GM18502 (cell line): Measurements from ENCODE around the gene PPP1R9A.

Source experiments
- ATAC-seq: cut with Tn5 transposase; IDR thresholded peaks from one replicate; pipeline ENCODE4 v1.9.1; 2021; ENCODE audit warnings: mild to moderate bottlenecking; ENCODE audit not compliant: unreplicated experiment, poor library complexity

Gene PPP1R9A

DNA sequence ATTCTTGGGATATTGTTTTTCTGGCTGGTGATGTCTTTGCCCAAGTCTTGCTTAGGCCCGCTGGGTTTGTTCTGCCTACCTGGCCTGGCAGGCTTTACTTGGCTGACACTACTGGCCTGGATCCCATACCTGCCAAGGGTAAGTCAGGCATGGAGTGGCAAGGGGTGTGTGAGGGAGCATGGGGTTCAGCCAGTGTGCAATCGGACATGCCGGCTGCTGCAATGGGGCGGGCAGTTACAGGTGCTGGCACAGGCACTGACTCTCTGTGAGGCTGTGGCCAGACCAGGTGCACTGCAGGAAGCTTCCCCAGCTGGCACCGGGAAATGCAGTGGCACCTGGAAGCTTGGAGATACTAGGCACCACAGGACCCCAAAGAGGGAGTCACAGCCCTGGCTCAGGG lies 248.6 kb downstream of the PPP1R9A start:
- ATAC-seq, result no peak

DNA sequence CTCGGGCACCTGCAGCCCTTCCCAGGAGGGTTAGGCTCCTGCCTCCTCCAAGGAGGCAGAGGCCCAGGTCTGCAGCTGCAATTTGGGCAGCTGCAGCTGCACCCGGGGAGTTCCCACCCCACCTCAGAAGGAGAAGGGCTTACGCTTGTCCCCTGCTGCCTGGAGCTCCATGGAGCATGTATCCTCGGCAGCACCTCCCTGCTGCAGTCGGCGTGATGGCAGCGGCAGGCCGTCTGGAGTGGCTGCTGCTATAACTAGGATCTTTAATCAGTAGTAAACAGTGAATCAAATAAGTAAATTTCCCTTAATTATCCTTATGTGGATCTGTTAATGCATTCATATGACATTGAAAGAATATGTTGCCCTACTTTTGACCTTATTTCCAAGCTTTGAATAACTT lies 250.0 kb downstream of the PPP1R9A start:
- no peak for ATAC-seq

DNA sequence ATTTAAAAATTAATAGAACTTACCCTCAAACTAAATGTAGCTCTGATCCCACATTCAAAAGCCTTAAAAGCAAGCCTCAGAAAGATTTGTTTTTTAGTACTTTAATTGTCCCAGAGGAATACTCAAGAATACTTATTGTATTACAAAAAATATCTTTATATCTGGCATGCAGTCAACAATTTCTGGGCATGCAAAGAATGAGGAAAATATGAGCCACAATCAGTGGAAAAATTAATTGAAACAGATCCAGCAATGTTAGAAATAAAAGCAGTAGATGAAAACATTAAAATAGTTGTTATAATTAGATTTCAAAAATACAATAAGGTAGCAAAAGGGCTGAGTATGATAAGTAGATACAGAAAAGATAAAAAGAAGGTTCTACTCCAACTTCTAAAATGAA lies 262.3 kb downstream of the PPP1R9A start:
- ATAC-seq, result no peak

DNA sequence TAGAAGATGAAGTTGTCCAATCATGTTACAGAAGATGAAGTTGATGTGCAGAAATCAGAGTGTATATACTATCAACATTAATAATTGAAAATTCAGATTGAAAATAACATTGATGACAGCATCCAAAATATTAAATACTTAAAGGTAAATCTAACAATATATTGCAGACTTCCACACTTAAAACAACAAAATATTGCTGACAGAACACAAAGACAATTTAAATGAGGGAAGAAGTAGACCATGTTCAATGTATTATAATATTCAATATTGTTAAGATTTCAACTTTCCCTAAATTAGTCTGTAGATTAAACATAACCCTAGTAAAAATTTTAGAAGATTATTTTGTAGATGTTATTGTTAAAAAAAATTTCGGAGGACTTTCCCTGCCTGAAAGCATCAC lies 265.0 kb downstream of the PPP1R9A start:
- no peak for ATAC-seq

DNA sequence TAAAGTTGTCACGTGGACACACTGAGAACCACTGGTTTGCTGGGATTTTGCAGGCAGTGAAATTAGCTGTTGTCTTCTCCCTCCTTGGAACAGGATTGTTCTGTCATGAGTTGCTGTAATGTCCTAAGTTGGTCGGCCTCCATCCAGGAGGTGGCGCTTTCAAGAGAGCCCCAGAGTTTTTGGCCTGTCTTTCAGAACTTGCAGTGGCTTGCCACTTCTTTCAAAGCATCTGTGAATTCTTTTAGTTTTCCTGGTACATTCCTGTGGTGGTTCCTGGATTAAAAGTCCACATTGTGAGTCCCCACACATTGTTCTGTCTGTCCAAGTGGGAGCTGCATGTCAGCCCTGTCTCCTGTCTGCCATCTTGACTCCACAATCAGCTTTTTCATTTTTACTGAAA lies 283.1 kb downstream of the PPP1R9A start:
- no peak for ATAC-seq

DNA sequence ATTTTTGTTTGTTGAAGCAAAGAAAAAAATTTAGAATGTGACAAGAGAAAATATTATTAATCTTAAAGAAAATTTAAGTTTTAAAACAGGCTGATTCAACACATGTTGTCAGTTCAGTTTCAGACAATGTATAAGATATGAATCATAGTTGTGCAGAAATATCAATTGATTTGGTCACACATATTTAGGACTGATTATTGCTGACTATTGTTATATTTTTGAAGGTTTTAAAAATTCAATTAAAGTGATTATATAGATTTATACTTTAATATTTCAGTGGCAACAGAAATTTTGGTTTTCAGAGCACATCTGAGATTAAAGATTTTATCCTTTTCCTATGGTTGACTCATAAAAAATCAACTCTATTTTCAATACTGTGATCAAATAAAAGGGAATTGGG lies 284.4 kb downstream of the PPP1R9A start:
- no peak for ATAC-seq

DNA sequence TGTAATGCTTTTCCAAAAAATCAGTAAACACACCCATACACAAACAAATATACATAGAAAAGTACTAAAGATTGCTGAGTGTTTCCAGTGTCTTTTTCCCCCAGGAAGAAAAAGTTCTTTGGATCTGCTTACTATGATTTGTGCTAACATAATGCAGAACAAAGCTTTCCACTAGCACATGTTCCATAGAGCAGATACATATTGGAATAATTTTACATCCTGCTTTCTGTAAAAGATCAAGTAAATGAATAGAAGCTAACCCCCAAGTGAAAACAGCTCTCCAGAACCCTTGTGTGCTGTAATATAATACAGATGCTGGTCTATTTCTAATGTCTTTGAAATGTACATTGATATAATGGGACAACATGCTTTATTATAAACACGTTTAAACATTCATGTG lies 291.5 kb downstream of the PPP1R9A start:
- ATAC-seq, result no peak

DNA sequence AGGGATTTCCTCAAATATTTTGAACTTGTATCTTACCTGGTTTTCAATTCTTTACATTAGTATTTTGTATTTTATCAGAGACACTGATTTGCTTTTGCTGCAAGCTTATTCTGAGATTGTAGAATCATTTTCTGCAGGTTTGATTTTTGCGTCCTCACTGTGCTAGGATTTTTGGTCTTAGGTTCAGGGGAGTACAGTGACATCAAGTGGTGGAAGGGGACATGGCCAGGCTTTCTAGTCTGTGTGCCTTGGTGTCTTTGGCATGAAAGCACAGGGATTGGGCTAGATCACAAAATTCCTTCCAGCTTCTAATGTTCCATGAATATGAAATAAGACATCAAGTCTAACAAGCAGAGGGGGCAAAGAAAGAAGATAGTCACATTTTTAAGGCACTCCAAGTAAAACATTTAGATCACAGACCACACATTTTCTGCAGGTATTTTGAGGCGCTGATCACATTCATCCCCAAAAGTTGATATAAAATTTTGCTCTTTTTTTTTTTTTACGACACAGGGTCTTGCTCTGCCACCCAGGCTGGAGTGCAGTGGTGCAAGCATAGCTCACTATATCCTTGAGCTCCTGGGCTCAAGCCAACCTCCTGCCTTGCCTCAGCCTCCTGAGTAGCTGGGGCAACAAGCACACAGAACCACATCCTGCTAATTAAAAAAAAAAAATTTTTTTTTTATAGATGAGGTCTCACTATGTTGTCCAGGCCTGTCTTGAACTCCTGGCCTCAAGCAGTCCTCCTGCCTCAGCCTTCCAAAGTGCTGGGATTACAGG lies 292.6 kb downstream of the PPP1R9A start:
- no peak for ATAC-seq

DNA sequence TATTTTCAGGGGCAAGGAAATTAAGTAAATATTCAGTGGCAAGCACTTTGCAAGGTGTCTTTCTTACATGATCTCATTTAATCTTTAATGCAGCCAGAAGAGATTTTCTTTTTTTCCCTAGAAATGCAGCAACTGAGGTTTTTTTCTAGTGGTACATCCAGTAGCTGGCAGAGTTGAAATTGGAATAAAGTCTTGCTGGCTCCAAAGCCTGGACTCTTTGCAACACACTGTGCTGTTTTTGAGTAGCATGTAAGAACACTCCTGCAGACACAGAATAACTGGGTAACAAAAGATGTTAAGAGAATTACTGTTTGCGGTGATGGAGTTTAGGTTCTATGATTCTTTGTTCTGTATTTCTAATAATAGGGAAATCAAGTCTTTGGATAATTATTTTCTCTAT lies 293.3 kb downstream of the PPP1R9A start:
- no peak for ATAC-seq

DNA sequence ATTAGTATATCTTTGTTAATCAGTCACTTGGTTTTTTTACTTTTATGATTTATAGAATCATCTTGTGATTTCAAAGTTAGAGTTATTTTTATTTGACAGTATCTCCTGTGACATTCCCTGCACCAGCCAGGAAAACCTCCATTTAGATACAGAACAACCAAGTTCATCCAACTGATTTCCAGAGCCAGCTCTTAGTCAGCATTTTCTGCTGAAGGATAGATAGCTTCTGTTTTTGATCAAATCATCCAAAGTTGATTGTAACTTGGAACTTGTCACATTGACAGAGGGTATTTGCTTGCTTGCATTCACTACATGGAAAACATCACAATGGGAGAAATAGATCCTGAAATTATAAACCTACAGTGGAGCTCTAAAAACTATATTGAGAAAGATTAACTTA lies 294.3 kb downstream of the PPP1R9A start:
- no peak for ATAC-seq

DNA sequence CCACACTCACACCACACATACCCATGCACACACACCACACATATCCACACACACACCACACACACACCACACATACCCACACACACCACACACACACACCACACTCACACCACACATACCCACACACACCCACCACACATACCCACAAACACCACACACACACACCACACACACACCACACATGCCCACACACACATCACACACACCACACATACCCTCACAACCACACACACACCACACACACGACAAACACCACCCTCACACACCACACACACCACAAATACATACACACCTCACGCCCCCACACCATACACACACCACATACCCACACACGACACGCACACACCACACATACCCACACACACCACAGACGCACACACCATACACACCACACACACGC lies 297.2 kb downstream of the PPP1R9A start:
- ATAC-seq, result no peak

DNA sequence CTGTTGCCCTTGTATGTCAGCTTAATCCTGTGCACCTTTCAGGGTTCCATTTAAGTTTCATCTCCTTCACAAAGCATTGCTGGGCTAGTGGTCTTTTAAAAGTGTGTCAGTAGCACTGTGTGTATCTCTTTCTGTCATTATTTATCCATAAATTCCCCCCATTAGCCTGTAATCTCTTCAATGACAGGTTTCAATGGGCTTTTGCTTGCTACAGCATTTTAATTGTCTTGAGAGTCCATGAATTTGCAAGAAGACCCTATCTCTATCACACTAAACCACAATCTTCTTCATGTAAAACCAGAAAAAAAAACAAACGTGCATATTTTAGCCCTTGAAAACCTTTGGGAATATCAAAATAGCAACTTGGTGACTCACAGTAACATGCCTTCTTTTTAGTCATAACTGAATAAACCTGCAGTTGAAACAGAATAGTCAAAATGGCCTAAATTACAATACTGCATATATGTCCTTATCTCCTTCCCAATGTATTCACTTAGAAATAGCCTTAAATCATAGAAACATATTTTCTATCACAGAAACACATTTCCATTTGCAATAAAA lies 298.4 kb downstream of the PPP1R9A start:
- ATAC-seq, result no peak

DNA sequence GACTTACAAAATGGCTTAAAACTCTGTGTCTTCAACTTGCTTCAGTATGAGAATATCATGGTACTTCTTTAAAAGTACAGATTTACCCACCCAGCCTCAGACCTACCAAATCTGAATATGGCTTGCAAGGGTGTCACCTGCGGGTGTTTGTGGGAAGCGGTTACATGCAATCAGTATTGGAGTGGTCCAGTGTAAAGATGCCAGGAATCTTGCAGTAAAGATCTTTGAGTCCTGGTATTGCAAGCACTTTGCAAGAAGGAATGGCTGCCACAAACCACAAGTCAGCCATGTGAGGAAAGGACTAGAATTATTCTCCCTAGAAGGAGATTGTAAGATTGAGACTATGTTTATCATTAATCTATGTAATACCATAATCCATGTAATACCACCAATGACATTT lies 301.9 kb downstream of the PPP1R9A start:
- no peak for ATAC-seq

DNA sequence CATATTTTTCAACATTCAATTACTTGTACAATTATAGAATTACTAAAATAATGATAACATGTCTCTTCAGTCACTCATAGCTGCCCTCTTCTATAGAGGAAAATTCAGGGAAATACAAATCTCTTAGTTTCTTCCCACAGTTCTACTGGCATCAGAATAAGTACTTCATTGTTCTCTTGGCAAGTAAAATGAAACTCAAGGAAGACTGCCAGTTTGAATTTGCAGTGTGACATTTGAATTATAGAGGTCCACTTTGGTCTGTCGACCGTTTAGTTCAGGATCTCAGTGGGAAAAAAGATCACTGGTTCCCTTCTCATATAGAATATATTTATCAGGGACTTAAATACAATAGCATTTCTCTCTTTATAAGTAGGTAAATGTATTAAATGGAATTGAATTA lies 302.4 kb downstream of the PPP1R9A start:
- ATAC-seq, result no peak

DNA sequence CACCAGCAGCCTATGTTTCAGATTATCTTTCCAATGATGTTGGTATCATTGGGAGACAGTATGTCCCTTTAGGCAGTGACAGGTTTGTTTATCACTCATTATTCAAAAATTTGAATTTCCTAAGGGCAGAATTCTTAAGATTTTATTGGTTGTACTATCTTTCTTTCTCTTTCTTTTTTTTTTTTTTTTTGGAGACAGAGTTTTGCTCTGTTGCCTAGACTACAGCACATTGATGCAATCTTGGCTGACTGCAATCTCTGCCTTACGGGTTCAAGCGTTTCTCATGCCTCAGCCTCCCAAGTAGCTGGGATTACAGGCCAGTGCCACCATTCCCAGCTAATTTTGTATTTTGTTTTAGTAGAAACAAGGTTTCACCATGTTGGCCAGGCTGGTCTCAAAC lies 305.8 kb downstream of the PPP1R9A start:
- no peak for ATAC-seq

DNA sequence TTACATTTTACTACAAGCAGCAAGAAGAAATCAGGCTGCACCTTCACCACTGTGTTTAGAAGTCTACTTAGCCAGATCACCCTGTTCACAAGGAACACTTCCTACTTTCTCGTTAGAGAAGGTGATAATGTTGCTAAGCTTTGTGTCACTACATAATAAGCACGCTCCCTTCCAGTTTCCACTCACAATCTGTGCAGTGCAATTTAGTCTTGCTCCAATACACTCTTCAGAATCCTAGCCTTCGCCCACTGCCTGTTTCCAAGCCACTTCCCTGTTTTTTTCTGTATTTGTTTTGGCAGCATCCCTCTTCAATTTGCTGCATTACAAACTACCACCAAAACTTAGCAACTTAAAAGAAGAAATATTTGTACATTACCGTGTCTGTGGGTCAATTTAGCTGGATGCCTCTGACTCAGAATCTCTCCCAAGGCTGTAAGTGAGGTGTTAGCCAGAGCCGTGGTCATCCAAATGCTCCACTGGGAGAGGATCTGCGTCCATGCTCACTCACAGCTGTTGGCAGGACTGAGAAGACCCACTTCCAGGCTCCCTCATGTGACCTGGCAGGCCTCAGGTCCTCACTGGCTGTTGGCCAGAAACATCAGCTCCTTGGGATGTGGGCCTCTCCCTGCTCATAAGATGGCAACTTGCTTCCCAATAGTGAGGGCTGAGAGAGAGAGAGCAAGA lies 306.6 kb downstream of the PPP1R9A start:
- ATAC-seq, result no peak

DNA sequence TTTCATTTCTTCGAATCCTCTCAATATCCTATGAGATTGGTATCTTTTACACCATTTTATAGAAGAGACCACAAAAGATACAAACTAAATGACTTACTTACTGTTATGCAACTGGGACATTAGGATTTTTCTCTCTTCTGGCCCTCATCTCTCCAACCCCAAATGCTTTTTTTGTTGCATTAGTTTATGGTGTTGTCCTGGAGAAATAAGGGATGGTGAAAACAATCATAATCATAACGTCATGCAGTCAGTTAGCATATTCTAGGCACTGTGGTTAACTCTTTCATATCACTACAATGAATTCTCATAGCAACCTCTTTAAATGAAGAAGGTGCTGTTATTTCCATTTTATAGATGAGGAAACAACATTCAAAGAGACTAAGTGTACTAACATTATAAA lies 312.3 kb downstream of the PPP1R9A start:
- no peak for ATAC-seq

DNA sequence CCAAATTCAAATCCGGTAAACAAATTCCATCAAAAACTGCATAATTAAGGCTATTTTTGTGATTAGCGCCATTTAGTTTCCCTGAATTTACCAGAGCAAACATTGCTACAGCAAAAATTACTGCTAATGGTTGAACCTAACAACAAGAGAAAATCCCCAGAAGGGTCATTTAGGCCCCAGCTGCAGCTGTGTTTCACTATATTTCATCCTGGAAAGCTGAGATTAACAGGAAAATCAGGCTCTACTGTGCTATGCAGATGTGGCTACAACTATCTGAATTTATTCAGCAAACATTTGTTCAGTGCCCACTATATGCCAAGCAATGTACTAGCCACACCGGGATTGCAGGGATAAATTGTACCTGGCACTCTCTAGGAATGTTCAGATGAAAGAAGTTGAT lies 312.9 kb downstream of the PPP1R9A start:
- no peak for ATAC-seq

DNA sequence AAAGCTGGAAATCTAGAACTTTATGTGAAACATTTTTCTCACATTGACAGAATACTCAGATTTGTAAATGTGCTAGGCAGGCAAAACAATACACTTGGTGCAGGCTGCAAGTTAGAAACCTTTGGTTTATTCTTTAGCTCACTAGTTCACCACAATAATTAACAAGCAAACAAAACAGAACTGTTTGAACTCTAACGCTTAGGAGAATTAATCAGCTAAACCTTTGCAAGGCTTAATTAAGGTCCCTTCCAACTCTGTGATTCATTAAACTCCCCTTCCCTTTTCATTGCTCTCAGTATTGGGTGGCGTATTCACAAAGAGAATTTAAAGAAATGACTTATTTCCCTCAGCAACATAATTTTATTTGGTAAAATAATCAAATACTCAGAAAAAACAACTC lies 317.9 kb downstream of the PPP1R9A start:
- no peak for ATAC-seq

DNA sequence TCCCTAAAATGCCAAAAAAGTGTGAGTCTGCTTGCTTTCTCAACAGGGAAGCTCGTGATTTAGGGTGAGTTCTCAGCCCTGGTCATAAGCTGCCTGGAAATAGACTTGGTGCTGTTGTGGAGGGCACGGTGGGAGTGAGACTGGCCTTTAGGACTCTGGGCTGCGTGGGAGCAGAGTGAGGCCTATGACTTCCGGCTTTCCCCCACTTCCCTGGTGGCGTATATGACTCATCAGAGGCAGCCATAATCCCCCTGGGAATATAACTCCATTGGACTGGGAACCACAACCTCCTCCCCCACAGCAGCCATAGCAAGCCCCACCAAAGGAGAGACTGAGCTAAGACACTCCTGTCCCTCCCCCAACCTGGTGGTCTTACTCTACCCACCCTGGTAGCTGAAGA lies 321.9 kb downstream of the PPP1R9A start:
- ATAC-seq, result no peak

DNA sequence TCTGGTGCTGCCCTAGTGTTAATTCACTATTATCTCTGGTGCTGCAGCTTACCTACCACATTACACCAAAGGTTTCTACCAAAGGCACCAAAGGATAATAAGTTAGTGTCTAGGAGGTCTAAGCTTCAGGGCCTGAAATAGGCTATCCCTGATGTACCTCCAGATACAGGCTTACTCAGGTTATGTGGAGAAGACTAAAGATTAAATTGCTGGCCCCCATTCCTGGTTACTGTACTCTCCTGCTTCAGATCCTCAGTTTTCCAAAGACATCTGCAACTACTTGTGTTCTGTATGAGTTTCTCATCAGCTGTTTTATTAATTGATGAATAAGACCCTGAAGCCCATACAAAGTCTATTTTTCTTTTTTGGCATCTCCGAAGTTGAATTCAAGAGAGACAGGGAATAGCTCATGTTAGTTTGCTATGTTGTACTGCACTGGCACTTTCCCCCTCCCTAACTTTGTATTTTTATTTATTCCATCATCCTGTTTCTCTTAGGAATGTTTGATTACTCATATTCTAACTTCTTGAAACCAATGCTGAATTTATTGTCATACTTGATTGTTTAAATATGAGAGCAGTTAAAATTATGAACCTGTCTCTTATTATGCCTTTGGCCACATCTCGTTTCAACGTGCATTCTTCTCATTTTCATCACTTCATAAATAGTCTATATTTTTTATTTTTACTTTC lies 331.0 kb downstream of the PPP1R9A start:
- no peak for ATAC-seq
